ENCODE measurements around the gene SLF2. TPM values are rescaled to one million over a fixed set of nuclear protein-coding genes. Genes with fewer than 3 reads are reported as not detected.

Gene SLF2
- total RNA-seq, 2 experiments from 2014 or later = 52.1 to 58.2 TPM

GRCh38 chr10:100894589-100895294, 18.0 kb upstream of the SLF2 start:
- Histone ChIP-seq H3K4me1 (ENCODE audit: insufficient read depth, low read length, poor library complexity, severe bottlenecking) (peaks cover 6% of the 10 kb centered on the region), H3K27ac (ENCODE audit: low read depth, low read length, poor library complexity, severe bottlenecking) (no peak overlapping the region), H2AFZ (ENCODE audit: low read length) (peak overlapping the region; percentile 44; the same call in 1 of the 2 replicates), H3K4me3 (ENCODE audit: low read depth, low read length, poor library complexity, severe bottlenecking) (no peak overlapping the region), H4K20me1 (ENCODE audit: insufficient read depth, low read length) (no peaks in the 10 kb centered on the region), H3K36me3 (ENCODE audit: insufficient read depth, low read length) (no peaks in the 10 kb centered on the region), H3K9me3 (ENCODE audit: low read length) (no peaks in the 10 kb centered on the region), H3K79me2 (ENCODE audit: insufficient read depth, low read depth, low read length) (no peaks in the 10 kb centered on the region), H3K4me2 (ENCODE audit: low read length) (peak overlapping the region; percentile 43; the same call in 1 of the 2 replicates), H3K9me2 (ENCODE audit: insufficient read depth, low read length) (no peaks in the 10 kb centered on the region)
- TF ChIP-seq EZH2phosphoT487 (IDR thresholded peaks at IDR 0.05; ENCODE audit: borderline replicate concordance, low read depth, low read length) = no peak
- TF ChIP-seq CTCF (conservative IDR thresholded peaks at IDR 0.05; ENCODE audit: low read length) = no peak
- intact Hi-C loops (cut with micrococcal nuclease; ENCODE audit: unreplicated experiment) = no loop called here
- BruUV-seq (replicated peaks) = no TSS peak
- DNase-seq (ENCODE audit: low spot score) = no peak
- ChIA-PET CTCF (ENCODE audit: unreplicated experiment) (no interaction called here), POLR2A (interaction anchor here (0.9 kb wide), 1 partner anchor 17 kb away, joined by 3 read pairs; no protein-coding TSS in a partner anchor)

- Histone ChIP-seq H3K4me1 (ENCODE audit: insufficient read depth, low read length, poor library complexity, severe bottlenecking) (peaks cover 6% of the 10 kb centered on the region), H3K27ac (ENCODE audit: low read depth, low read length, poor library complexity, severe bottlenecking) (no peak overlapping the region), H2AFZ (ENCODE audit: low read length) (peak overlapping the region; percentile 44; the same call in 1 of the 2 replicates), H3K79me2 (ENCODE audit: insufficient read depth, low read depth, low read length) (no peaks in the 10 kb centered on the region), H3K4me3 (ENCODE audit: low read depth, low read length, poor library complexity, severe bottlenecking) (no peak overlapping the region), H4K20me1 (ENCODE audit: insufficient read depth, low read length) (no peaks in the 10 kb centered on the region), H3K9me3 (ENCODE audit: low read length) (no peaks in the 10 kb centered on the region), H3K4me2 (ENCODE audit: low read length) (no peak overlapping the region; the same call in 1 of the 2 replicates), H3K36me3 (ENCODE audit: insufficient read depth, low read length) (no peaks in the 10 kb centered on the region), H3K9me2 (ENCODE audit: insufficient read depth, low read length) (no peaks in the 10 kb centered on the region)
- ChIA-PET CTCF (ENCODE audit: unreplicated experiment) (interaction anchor here (0.6 kb wide), 1 partner anchor 24 kb away, joined by 3 read pairs; no protein-coding TSS in a partner anchor), POLR2A (interaction anchor here (0.7 kb wide), 1 partner anchor 95 kb away, joined by 3 read pairs; no protein-coding TSS in a partner anchor)
- DNase-seq (ENCODE audit: low spot score) = no peak
- intact Hi-C loops (cut with micrococcal nuclease; ENCODE audit: unreplicated experiment) = no loop called here
- TF ChIP-seq EZH2phosphoT487 (IDR thresholded peaks at IDR 0.05; ENCODE audit: borderline replicate concordance, low read depth, low read length) = no peak
- TF ChIP-seq CTCF (conservative IDR thresholded peaks at IDR 0.05; ENCODE audit: low read length) = no peak
- no TSS peak for BruUV-seq (replicated peaks)
Observed at GRCh38 chr10:100895346-100895745, 17.4 kb upstream of the SLF2 start.

- H3K9me2 ChIP-seq (ENCODE audit: insufficient read depth, low read length) = no peaks in the 10 kb centered on the region
- intact Hi-C loops (cut with micrococcal nuclease; ENCODE audit: unreplicated experiment) = no loop called here
- H3K4me2 ChIP-seq (ENCODE audit: low read length) = no peak overlapping the region
- H4K20me1 ChIP-seq (ENCODE audit: insufficient read depth, low read length) = no peaks in the 10 kb centered on the region
- no TSS peak for BruUV-seq (replicated peaks)
- no peak overlapping the region for H3K4me3 ChIP-seq (ENCODE audit: low read depth, low read length, poor library complexity, severe bottlenecking)
- TF ChIP-seq CTCF (conservative IDR thresholded peaks at IDR 0.05; ENCODE audit: low read length) (no peak), EZH2phosphoT487 (IDR thresholded peaks at IDR 0.05; ENCODE audit: borderline replicate concordance, low read depth, low read length) (no peak)
- no peak overlapping the region for H2AFZ ChIP-seq (ENCODE audit: low read length)
- POLR2A ChIA-PET = interaction anchor here (0.7 kb wide), 1 partner anchor 95 kb away, joined by 3 read pairs; no protein-coding TSS in a partner anchor
- H3K79me2 ChIP-seq (ENCODE audit: insufficient read depth, low read depth, low read length) = no peaks in the 10 kb centered on the region
- H3K4me1 ChIP-seq (ENCODE audit: insufficient read depth, low read length, poor library complexity, severe bottlenecking) = peaks cover 6% of the 10 kb centered on the region
- no peak for DNase-seq (ENCODE audit: low spot score)
- CTCF ChIA-PET (ENCODE audit: unreplicated experiment) = interaction anchor here (0.6 kb wide), 1 partner anchor 25 kb away, joined by 3 read pairs; no protein-coding TSS in a partner anchor
- H3K9me3 ChIP-seq (ENCODE audit: low read length) = no peaks in the 10 kb centered on the region
- H3K27ac ChIP-seq (ENCODE audit: low read depth, low read length, poor library complexity, severe bottlenecking) = no peak overlapping the region
- H3K36me3 ChIP-seq (ENCODE audit: insufficient read depth, low read length) = no peaks in the 10 kb centered on the region
Observed at GRCh38 chr10:100895896-100896295, 16.9 kb upstream of the SLF2 start.
